Stomach (tissue), 4 donors: ENCODE measurements around the gene MAGI2.

Experiments used
- POLR2A ChIP-seq, 4 donors: fragments of 450-650 bp; IDR thresholded peaks; one replicate each; pipeline ENCODE4 v1.6.1; 2016; ENCODE audit warnings: antibody characterized with exemption in 4 of 4, control low read depth in 2 of 4, mild to moderate bottlenecking in 1 of 4, moderate library complexity in 1 of 4
- POLR2AphosphoS5 ChIP-seq, 3 donors: sonication (generic); formaldehyde crosslinking; IDR thresholded peaks; one replicate each; pipeline ENCODE4 v1.6.1; 2016; ENCODE audit warnings: antibody characterized with exemption in 3 of 3
- TF ChIP-seq, protein P1 (sequence below), 7 experiments: fragments of 450-650 bp in 4 of 7; fragments of 200-600 bp in 3 of 7; sonication (generic) in 3 of 7; IDR thresholded peaks; one replicate each; pipeline ENCODE4 v1.5.1; 2016 to 2019; ENCODE audit warnings: antibody characterized with exemption in 7 of 7, control low read depth in 2 of 7, mild to moderate bottlenecking in 1 of 7

DNA sequence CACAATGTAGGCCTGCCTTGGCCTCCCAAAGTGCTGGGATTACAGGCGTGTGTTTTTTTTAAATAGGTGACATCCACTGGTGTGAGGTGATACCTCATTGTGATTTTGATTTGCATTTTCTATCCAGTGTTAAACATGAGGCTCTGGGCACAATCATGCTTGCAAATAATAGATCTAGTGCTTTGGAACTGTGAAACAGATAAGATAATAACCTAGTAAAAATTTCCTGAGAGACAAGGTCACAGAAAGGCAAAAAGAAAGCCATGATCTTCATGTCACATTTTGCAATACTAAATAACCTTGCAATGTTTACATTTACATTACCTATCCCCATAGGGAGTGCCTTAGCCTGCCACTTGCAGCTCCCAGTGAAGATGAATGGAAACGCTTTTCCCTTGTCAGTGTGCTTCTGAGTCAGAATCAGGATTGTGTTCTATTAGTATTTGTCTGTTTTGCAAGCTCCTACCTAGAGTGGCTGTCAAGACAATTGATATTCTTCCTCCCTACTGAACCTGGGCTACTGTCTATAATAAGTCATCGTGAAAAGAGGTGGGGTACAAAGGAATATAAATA, 1398.4 kb downstream of the MAGI2 start:
- TF ChIP-seq, protein P1, sequence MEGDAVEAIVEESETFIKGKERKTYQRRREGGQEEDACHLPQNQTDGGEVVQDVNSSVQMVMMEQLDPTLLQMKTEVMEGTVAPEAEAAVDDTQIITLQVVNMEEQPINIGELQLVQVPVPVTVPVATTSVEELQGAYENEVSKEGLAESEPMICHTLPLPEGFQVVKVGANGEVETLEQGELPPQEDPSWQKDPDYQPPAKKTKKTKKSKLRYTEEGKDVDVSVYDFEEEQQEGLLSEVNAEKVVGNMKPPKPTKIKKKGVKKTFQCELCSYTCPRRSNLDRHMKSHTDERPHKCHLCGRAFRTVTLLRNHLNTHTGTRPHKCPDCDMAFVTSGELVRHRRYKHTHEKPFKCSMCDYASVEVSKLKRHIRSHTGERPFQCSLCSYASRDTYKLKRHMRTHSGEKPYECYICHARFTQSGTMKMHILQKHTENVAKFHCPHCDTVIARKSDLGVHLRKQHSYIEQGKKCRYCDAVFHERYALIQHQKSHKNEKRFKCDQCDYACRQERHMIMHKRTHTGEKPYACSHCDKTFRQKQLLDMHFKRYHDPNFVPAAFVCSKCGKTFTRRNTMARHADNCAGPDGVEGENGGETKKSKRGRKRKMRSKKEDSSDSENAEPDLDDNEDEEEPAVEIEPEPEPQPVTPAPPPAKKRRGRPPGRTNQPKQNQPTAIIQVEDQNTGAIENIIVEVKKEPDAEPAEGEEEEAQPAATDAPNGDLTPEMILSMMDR (IDR thresholded peaks at IDR 0.05) = no peak
- TF ChIP-seq POLR2A (IDR thresholded peaks at IDR 0.05) = no peak
- no peak for TF ChIP-seq POLR2AphosphoS5 (IDR thresholded peaks at IDR 0.05)
